Uterus (tissue), 2 donors: ENCODE data around the gene KCNAB1.

Experiments used
- CTCF ChIP-seq, 4 experiments: fragments of 200-600 bp in 2 of 4; fragments of 450-650 bp in 2 of 4; sonication (generic) in 2 of 4; IDR thresholded peaks; one replicate each; pipeline ENCODE4 v1.5.1; 2016 to 2019; ENCODE audit warnings: antibody characterized with exemption in 4 of 4, mild to moderate bottlenecking in 2 of 4, moderate library complexity in 1 of 4
- POLR2A ChIP-seq, 2 donors: fragments of 450-650 bp; IDR thresholded peaks; one replicate each; pipeline ENCODE4 v1.6.1; 2016; ENCODE audit warnings: antibody characterized with exemption in 2 of 2, mild to moderate bottlenecking in 1 of 2, moderate library complexity in 1 of 2

GRCh38 chr3:156093964-156094363, 26.4 kb upstream of the KCNAB1 start:
- TF ChIP-seq CTCF (IDR thresholded peaks at IDR 0.05) (no peak), POLR2A (IDR thresholded peaks at IDR 0.05) (no peak)
